Measurements from ENCODE around the gene FOXC1. TPM values are rescaled to one million over a fixed set of nuclear protein-coding genes. Genes with fewer than 3 reads are reported as not detected.
A peak's percentile ranks its signal among the peaks of the same experiment; 100 is the strongest.

FOXC1 gene
- total and polyA plus RNA-seq, 2 experiments from 2014 or later = 0.10 to 0.13 TPM

GRCh38 chr6:1593286-1593957, 16.3 kb upstream of the FOXC1 start:
- Histone ChIP-seq H3K4me3 (no peak overlapping the region), H3K9me2 (ENCODE audit: insufficient read depth) (peaks cover 4% of the 10 kb centered on the region; the same call in 1 of the 2 replicates), H2AFZ (peak overlapping the region; percentile 63), H3K36me3 (ENCODE audit: insufficient read depth) (no peaks in the 10 kb centered on the region), H3K4me2 (no peak overlapping the region), H3F3A (replicated peaks; ENCODE audit: low read depth) (no peaks in the 10 kb centered on the region), H3K27me3 (ENCODE audit: insufficient read depth) (no peaks in the 10 kb centered on the region), H3K27ac (ENCODE audit: low read depth) (no peak overlapping the region), H4K20me1 (replicated peaks; ENCODE audit: insufficient read depth) (no peaks in the 10 kb centered on the region), H3K4me1 (ENCODE audit: insufficient read depth) (peaks cover 5% of the 10 kb centered on the region; the same call in 1 of the 2 replicates), H3K79me2 (replicated peaks; ENCODE audit: insufficient read depth) (no peaks in the 10 kb centered on the region)
- Mint-ChIP-seq H3K27me3 (ENCODE audit: insufficient read depth, low read depth, poor library complexity) (peaks cover 14% of the 10 kb centered on the region), H3K36me3 (ENCODE audit: low read depth) (no peaks in the 10 kb centered on the region), H3K4me1 (peaks cover 24% of the 10 kb centered on the region), H3K9me3 (no peaks in the 10 kb centered on the region), H3K4me3 (no peak overlapping the region), H3K27ac (no peak overlapping the region)
- ATAC-seq (no peak), DNase-seq (ENCODE audit: low spot score) (no peak)
- TF ChIP-seq CREB1 (CRISPR knock-in tag; IDR thresholded peaks at IDR 0.05; ENCODE audit: low read depth) = no peak

- no peak for ATAC-seq
- Histone ChIP-seq H2AFZ (peak overlapping the region; percentile 63), H3K4me1 (ENCODE audit: insufficient read depth) (peaks cover 5% of the 10 kb centered on the region; the same call in 1 of the 2 replicates), H3F3A (replicated peaks; ENCODE audit: low read depth) (no peaks in the 10 kb centered on the region), H3K27me3 (ENCODE audit: insufficient read depth) (no peaks in the 10 kb centered on the region), H3K4me2 (no peak overlapping the region), H3K36me3 (ENCODE audit: insufficient read depth) (no peaks in the 10 kb centered on the region), H3K9me2 (ENCODE audit: insufficient read depth) (peaks cover 4% of the 10 kb centered on the region; the same call in 1 of the 2 replicates), H3K79me2 (replicated peaks; ENCODE audit: insufficient read depth) (no peaks in the 10 kb centered on the region), H4K20me1 (replicated peaks; ENCODE audit: insufficient read depth) (no peaks in the 10 kb centered on the region), H3K4me3 (no peak overlapping the region), H3K27ac (ENCODE audit: low read depth) (no peak overlapping the region)
- DNase-seq (ENCODE audit: low spot score) = no peak
- peaks cover 14% of the 10 kb centered on the region for H3K27me3 Mint-ChIP-seq (ENCODE audit: insufficient read depth, low read depth, poor library complexity)
- no peaks in the 10 kb centered on the region for H3K9me3 Mint-ChIP-seq
- H3K4me3 Mint-ChIP-seq = no peak overlapping the region
- H3K36me3 Mint-ChIP-seq (ENCODE audit: low read depth) = no peaks in the 10 kb centered on the region
- TF ChIP-seq, protein P1, sequence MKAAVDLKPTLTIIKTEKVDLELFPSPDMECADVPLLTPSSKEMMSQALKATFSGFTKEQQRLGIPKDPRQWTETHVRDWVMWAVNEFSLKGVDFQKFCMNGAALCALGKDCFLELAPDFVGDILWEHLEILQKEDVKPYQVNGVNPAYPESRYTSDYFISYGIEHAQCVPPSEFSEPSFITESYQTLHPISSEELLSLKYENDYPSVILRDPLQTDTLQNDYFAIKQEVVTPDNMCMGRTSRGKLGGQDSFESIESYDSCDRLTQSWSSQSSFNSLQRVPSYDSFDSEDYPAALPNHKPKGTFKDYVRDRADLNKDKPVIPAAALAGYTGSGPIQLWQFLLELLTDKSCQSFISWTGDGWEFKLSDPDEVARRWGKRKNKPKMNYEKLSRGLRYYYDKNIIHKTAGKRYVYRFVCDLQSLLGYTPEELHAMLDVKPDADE (IDR thresholded peaks at IDR 0.05) = no peak
- TF ChIP-seq REST (IDR thresholded peaks at IDR 0.05; ENCODE audit: unreplicated experiment) = no peak
- TF ChIP-seq NANOG (IDR thresholded peaks at IDR 0.05; ENCODE audit: borderline replicate concordance) = no peak
- TF ChIP-seq POLR2AphosphoS5 (IDR thresholded peaks at IDR 0.05; ENCODE audit: low read depth) = no peak
- TF ChIP-seq, protein P2, sequence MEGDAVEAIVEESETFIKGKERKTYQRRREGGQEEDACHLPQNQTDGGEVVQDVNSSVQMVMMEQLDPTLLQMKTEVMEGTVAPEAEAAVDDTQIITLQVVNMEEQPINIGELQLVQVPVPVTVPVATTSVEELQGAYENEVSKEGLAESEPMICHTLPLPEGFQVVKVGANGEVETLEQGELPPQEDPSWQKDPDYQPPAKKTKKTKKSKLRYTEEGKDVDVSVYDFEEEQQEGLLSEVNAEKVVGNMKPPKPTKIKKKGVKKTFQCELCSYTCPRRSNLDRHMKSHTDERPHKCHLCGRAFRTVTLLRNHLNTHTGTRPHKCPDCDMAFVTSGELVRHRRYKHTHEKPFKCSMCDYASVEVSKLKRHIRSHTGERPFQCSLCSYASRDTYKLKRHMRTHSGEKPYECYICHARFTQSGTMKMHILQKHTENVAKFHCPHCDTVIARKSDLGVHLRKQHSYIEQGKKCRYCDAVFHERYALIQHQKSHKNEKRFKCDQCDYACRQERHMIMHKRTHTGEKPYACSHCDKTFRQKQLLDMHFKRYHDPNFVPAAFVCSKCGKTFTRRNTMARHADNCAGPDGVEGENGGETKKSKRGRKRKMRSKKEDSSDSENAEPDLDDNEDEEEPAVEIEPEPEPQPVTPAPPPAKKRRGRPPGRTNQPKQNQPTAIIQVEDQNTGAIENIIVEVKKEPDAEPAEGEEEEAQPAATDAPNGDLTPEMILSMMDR (conservative IDR thresholded peaks at IDR 0.05; ENCODE audit: low read depth in 2 of 2) = no peak
- no peak for TF ChIP-seq ZNF331 (CRISPR knock-in tag; IDR thresholded peaks at IDR 0.05; ENCODE audit: low read depth)
- no peak for TF ChIP-seq ZNF462 (CRISPR knock-in tag; IDR thresholded peaks at IDR 0.05)
- no peak for TF ChIP-seq STAT1 (IDR thresholded peaks at IDR 0.05; ENCODE audit: unreplicated experiment)
- H3K27ac Mint-ChIP-seq = no peak overlapping the region
- H3K4me1 Mint-ChIP-seq = peaks cover 24% of the 10 kb centered on the region
Observed at GRCh38 chr6:1593958-1594314, 15.8 kb upstream of the FOXC1 start.
